ENCODE results near the gene OR5AR1. TPM values are rescaled to one million over a fixed set of nuclear protein-coding genes. Genes with fewer than 3 reads are reported as not detected.
"Not testable (repeated sequence)": the region's sequence is repeated elsewhere in the genome, so short reads cannot be mapped to it uniquely, and the experiment has no call there.

The OR5AR1 gene
- total RNA-seq: not detected

- DNase-seq: no peak
- ChIA-PET CTCF (no interaction called here), POLR2A (no interaction called here)
- H3K27me3 Mint-ChIP-seq: no peaks in the 10 kb centered on the region
- no peaks in the 10 kb centered on the region for H3K9me3 Mint-ChIP-seq
- H3K36me3 Mint-ChIP-seq (ENCODE audit: low read depth): no peaks in the 10 kb centered on the region
- H3K4me3 Mint-ChIP-seq: no peak within 1 kb of the TSS
- H3K4me1 Mint-ChIP-seq: no peaks in the 10 kb centered on the region
- no peak within 1 kb of the TSS for H3K27ac Mint-ChIP-seq
Observed at GRCh38 chr11:56663386-56663785, at the start of gene OR5AR1. Gene OR5AR1, plus strand, starts transcription at chr11:56663686. Its CDS starts 0 bp downstream, at chr11:56663686.

GRCh38 chr11:56624661-56625110 lies 38.8 kb upstream of the OR5AR1 start:
- no peak overlapping the region for H3K4me3 Mint-ChIP-seq
- H3K36me3 Mint-ChIP-seq (ENCODE audit: low read depth): no peaks in the 10 kb centered on the region
- H3K27me3 Mint-ChIP-seq: no peaks in the 10 kb centered on the region
- ChIA-PET POLR2A (no interaction called here), CTCF (no interaction called here)
- no peak for DNase-seq
- H3K4me1 Mint-ChIP-seq: no peaks in the 10 kb centered on the region
- no peak overlapping the region for H3K27ac Mint-ChIP-seq
- H3K9me3 Mint-ChIP-seq: no peaks in the 10 kb centered on the region

- no peaks in the 10 kb centered on the region for H3K4me1 Mint-ChIP-seq
Observed at GRCh38 chr11:56625946-56626345, 37.5 kb upstream of the OR5AR1 start.

GRCh38 chr11:56632329-56632728 lies 31.2 kb upstream of the OR5AR1 start:
- no peak overlapping the region for H3K4me3 Mint-ChIP-seq
- no peaks in the 10 kb centered on the region for H3K9me3 Mint-ChIP-seq
- POLR2A ChIA-PET: no interaction called here
- H3K4me1 Mint-ChIP-seq: no peaks in the 10 kb centered on the region
- no peak for DNase-seq
- CTCF ChIA-PET: no interaction called here
- H3K27me3 Mint-ChIP-seq: no peaks in the 10 kb centered on the region
- H3K36me3 Mint-ChIP-seq (ENCODE audit: low read depth): no peaks in the 10 kb centered on the region
- H3K27ac Mint-ChIP-seq: no peak overlapping the region

More at GRCh38 chr11:56625946-56626345, 37.5 kb upstream of the OR5AR1 start:
- Mint-ChIP-seq H3K27ac (no peak overlapping the region), H3K4me3 (no peak overlapping the region), H3K36me3 (ENCODE audit: low read depth) (no peaks in the 10 kb centered on the region), H3K27me3 (no peaks in the 10 kb centered on the region), H3K9me3 (no peaks in the 10 kb centered on the region)
- no peak for DNase-seq
- POLR2A ChIA-PET: no interaction called here
- CTCF ChIA-PET: no interaction called here

GRCh38 chr11:56636861-56637260 lies 26.6 kb upstream of the OR5AR1 start:
- Mint-ChIP-seq H3K4me3 (no peak overlapping the region), H3K4me1 (no peaks in the 10 kb centered on the region), H3K27ac (no peak overlapping the region), H3K27me3 (no peaks in the 10 kb centered on the region), H3K36me3 (ENCODE audit: low read depth) (no peaks in the 10 kb centered on the region), H3K9me3 (no peaks in the 10 kb centered on the region)
- ChIA-PET POLR2A (no interaction called here), CTCF (no interaction called here)
- no peak for DNase-seq

- Mint-ChIP-seq H3K27ac (no peak overlapping the region), H3K27me3 (no peaks in the 10 kb centered on the region), H3K9me3 (no peaks in the 10 kb centered on the region), H3K4me1 (no peaks in the 10 kb centered on the region), H3K36me3 (ENCODE audit: low read depth) (no peaks in the 10 kb centered on the region), H3K4me3 (no peak overlapping the region)
- no peak for DNase-seq
- ChIA-PET POLR2A (no interaction called here), CTCF (no interaction called here)
Observed at GRCh38 chr11:56637500-56637899, 26.0 kb upstream of the OR5AR1 start.

GRCh38 chr11:56642339-56642738 lies 21.1 kb upstream of the OR5AR1 start, which contains the start of gene OR5AP2:
Gene OR5AP2, minus strand, starts transcription at chr11:56642439. Its CDS starts 0 bp downstream, at chr11:56642439.
- Mint-ChIP-seq H3K9me3 (no peaks in the 10 kb centered on the region), H3K4me3 (no peak within 1 kb of the TSS), H3K27ac (no peak within 1 kb of the TSS), H3K27me3 (no peaks in the 10 kb centered on the region), H3K4me1 (no peaks in the 10 kb centered on the region), H3K36me3 (ENCODE audit: low read depth) (no peaks in the 10 kb centered on the region)
- no peak for DNase-seq
- ChIA-PET CTCF (no interaction called here), POLR2A (no interaction called here)

GRCh38 chr11:56659755-56660154 lies 3.7 kb upstream of the OR5AR1 start:
- ChIA-PET CTCF (no interaction called here), POLR2A (no interaction called here)
- H3K4me3 Mint-ChIP-seq: no peak overlapping the region
- H3K27ac Mint-ChIP-seq: no peak overlapping the region
- no peaks in the 10 kb centered on the region for H3K36me3 Mint-ChIP-seq (ENCODE audit: low read depth)
- no peak for DNase-seq
- H3K27me3 Mint-ChIP-seq: no peaks in the 10 kb centered on the region
- H3K4me1 Mint-ChIP-seq: no peaks in the 10 kb centered on the region
- H3K9me3 Mint-ChIP-seq: no peaks in the 10 kb centered on the region

- Mint-ChIP-seq H3K4me1 (no peaks in the 10 kb centered on the region), H3K27me3 (no peaks in the 10 kb centered on the region), H3K9me3 (no peaks in the 10 kb centered on the region), H3K27ac (no peak overlapping the region), H3K4me3 (no peak overlapping the region), H3K36me3 (ENCODE audit: low read depth) (no peaks in the 10 kb centered on the region)
- POLR2A ChIA-PET: no interaction called here
- CTCF ChIA-PET: no interaction called here
- DNase-seq: no peak
Observed at GRCh38 chr11:56670984-56671383, 7.5 kb downstream of the OR5AR1 start.

GRCh38 chr11:56688554-56689100 lies 25.1 kb downstream of the OR5AR1 start:
- ChIA-PET POLR2A (no interaction called here), CTCF (no interaction called here)
- H3K4me3 Mint-ChIP-seq: no peak overlapping the region
- H3K4me1 Mint-ChIP-seq: no peaks in the 10 kb centered on the region
- H3K27me3 Mint-ChIP-seq: no peaks in the 10 kb centered on the region
- no peak for DNase-seq
- H3K36me3 Mint-ChIP-seq (ENCODE audit: low read depth): no peaks in the 10 kb centered on the region
- no peak overlapping the region for H3K27ac Mint-ChIP-seq
- peaks cover 5% of the 10 kb centered on the region for H3K9me3 Mint-ChIP-seq

- CTCF ChIA-PET; POLR2A ChIA-PET; H3K4me3 Mint-ChIP-seq; H3K4me1 Mint-ChIP-seq; H3K36me3 Mint-ChIP-seq (ENCODE audit: low read depth); DNase-seq; H3K27me3 Mint-ChIP-seq; H3K27ac Mint-ChIP-seq; H3K9me3 Mint-ChIP-seq: not testable (repeated sequence)
Observed at GRCh38 chr11:56691179-56691578, 27.7 kb downstream of the OR5AR1 start.

- CTCF ChIA-PET: no interaction called here
- no peaks in the 10 kb centered on the region for H3K4me1 Mint-ChIP-seq
- no peak for DNase-seq
- POLR2A ChIA-PET: no interaction called here
- no peak overlapping the region for H3K4me3 Mint-ChIP-seq
- H3K36me3 Mint-ChIP-seq (ENCODE audit: low read depth): no peaks in the 10 kb centered on the region
- no peak overlapping the region for H3K27ac Mint-ChIP-seq
- H3K27me3 Mint-ChIP-seq: no peaks in the 10 kb centered on the region
- H3K9me3 Mint-ChIP-seq: no peaks in the 10 kb centered on the region
Observed at GRCh38 chr11:56693428-56693827, 29.9 kb downstream of the OR5AR1 start.

GRCh38 chr11:56698795-56699194 lies 35.3 kb downstream of the OR5AR1 start, which contains the start of gene OR9G1:
Gene OR9G1, plus strand, starts transcription at chr11:56699095. Its CDS starts 1,293 bp downstream, at chr11:56700388.
- no peak for DNase-seq
- Mint-ChIP-seq H3K36me3 (ENCODE audit: low read depth) (no peaks in the 10 kb centered on the region), H3K4me1 (no peaks in the 10 kb centered on the region), H3K27ac (no peak within 1 kb of the TSS), H3K27me3 (no peaks in the 10 kb centered on the region), H3K4me3 (no peak within 1 kb of the TSS), H3K9me3 (no peaks in the 10 kb centered on the region)
- ChIA-PET CTCF (no interaction called here), POLR2A (no interaction called here)

GRCh38 chr11:56700242-56700913 lies 36.9 kb downstream of the OR5AR1 start:
- POLR2A ChIA-PET: no interaction called here

More at GRCh38 chr11:56700242-56700913, 36.9 kb downstream of the OR5AR1 start:
- Mint-ChIP-seq H3K4me1 (no peaks in the 10 kb centered on the region), H3K27me3 (no peaks in the 10 kb centered on the region), H3K27ac (no peak overlapping the region), H3K36me3 (ENCODE audit: low read depth) (no peaks in the 10 kb centered on the region), H3K9me3 (peaks cover under 1% of the 10 kb centered on the region), H3K4me3 (no peak overlapping the region)
- CTCF ChIA-PET: no interaction called here
- DNase-seq: no peak

Data from activated CD4-positive, alpha-beta T cell treated with anti-CD3 and anti-CD28 coated beads, Interleukin-2, amount 10 ng/mL, durations not matched to agents 7 days and 5 days (primary cell).